NK-92 (cell line): ENCODE data around the gene EPHA4.

ENCODE experiments used
- DNase-seq: peaks from one replicate; lab custom pipeline; 2025; ENCODE audit not compliant: unreplicated experiment; lab: John Stamatoyannopoulos, UW

Gene EPHA4

GRCh38 chr2:221572821-221573429 lies 821 bp upstream of the EPHA4 start:
- DNase-seq, result no peak

- DNase-seq, result no peak
These were observed 419 bp downstream of the EPHA4 start for GRCh38 chr2:221571551-221572218.

- DNase-seq, result no peak
These were observed 1.0 kb downstream of the EPHA4 start for GRCh38 chr2:221571025-221571550.

GRCh38 chr2:221570321-221570935 lies 1.7 kb downstream of the EPHA4 start:
- no peak for DNase-seq

GRCh38 chr2:221569871-221570270 lies 2.2 kb downstream of the EPHA4 start:
- no peak for DNase-seq

GRCh38 chr2:221569425-221569845 lies 2.7 kb downstream of the EPHA4 start:
- DNase-seq, result no peak

GRCh38 chr2:221568299-221568698 lies 3.8 kb downstream of the EPHA4 start:
- no peak for DNase-seq

GRCh38 chr2:221567809-221568208 lies 4.3 kb downstream of the EPHA4 start:
- no peak for DNase-seq

- DNase-seq, result no peak
These were observed 4.8 kb downstream of the EPHA4 start for GRCh38 chr2:221567231-221567760.

GRCh38 chr2:221563270-221563985 lies 8.7 kb downstream of the EPHA4 start:
- DNase-seq, result no peak

GRCh38 chr2:221562226-221562625 lies 9.9 kb downstream of the EPHA4 start:
- no peak for DNase-seq

GRCh38 chr2:221561770-221562169 lies 10.3 kb downstream of the EPHA4 start:
- no peak for DNase-seq

GRCh38 chr2:221559991-221560390 lies 12.1 kb downstream of the EPHA4 start:
- DNase-seq, result no peak

GRCh38 chr2:221558107-221558506 lies 14.0 kb downstream of the EPHA4 start:
- DNase-seq, result no peak

GRCh38 chr2:221555494-221555846 lies 16.6 kb downstream of the EPHA4 start:
- DNase-seq, result no peak

- DNase-seq, result no peak
These were observed 17.2 kb downstream of the EPHA4 start for GRCh38 chr2:221554769-221555493.

- DNase-seq, result no peak
These were observed 18.8 kb downstream of the EPHA4 start for GRCh38 chr2:221553333-221553732.

GRCh38 chr2:221552291-221552690 lies 19.8 kb downstream of the EPHA4 start:
- DNase-seq, result no peak

GRCh38 chr2:221551864-221552263 lies 20.2 kb downstream of the EPHA4 start:
- DNase-seq, result no peak

GRCh38 chr2:221549143-221549542 lies 23.0 kb downstream of the EPHA4 start:
- no peak for DNase-seq
